Kidney capillary endothelial cell (primary cell): Measurements from ENCODE around the gene ACSM5.
A peak's percentile ranks its signal among the peaks of the same experiment; 100 is the strongest.
"Not testable (repeated sequence)": the region's sequence is repeated elsewhere in the genome, so short reads cannot be mapped to it uniquely, and the experiment has no call there.

Experiments used
- DNase-seq: peaks from one replicate; pipeline ENCODE4 v3.0.0-alpha.2; 2018; ENCODE audit warnings: low spot score

The ACSM5 gene

GRCh38 chr16:20453633-20454032, 44.3 kb downstream of the ACSM5 start:
- not testable (repeated sequence) for DNase-seq

GRCh38 chr16:20459227-20459626, 49.9 kb downstream of the ACSM5 start:
- not testable (repeated sequence) for DNase-seq

GRCh38 chr16:20460313-20460712, 51.0 kb downstream of the ACSM5 start:
- DNase-seq = not testable (repeated sequence)

GRCh38 chr16:20468954-20469353, 59.6 kb downstream of the ACSM5 start:
- DNase-seq = not testable (repeated sequence)

GRCh38 chr16:20469930-20470329, 60.6 kb downstream of the ACSM5 start:
- DNase-seq = not testable (repeated sequence)

- not testable (repeated sequence) for DNase-seq
Measured at GRCh38 chr16:20470732-20471131, 61.4 kb downstream of the ACSM5 start.

GRCh38 chr16:20477188-20477744, 67.9 kb downstream of the ACSM5 start:
- DNase-seq = peak; percentile 23

GRCh38 chr16:20483989-20484388, 74.7 kb downstream of the ACSM5 start:
- DNase-seq = not testable (repeated sequence)

- DNase-seq = no peak
Measured at GRCh38 chr16:20484726-20485125, 75.4 kb downstream of the ACSM5 start.

GRCh38 chr16:20485408-20485807, 76.1 kb downstream of the ACSM5 start:
- DNase-seq = no peak
